HL-60 (cell line): ENCODE data around the gene TRMU.

Experiments
- CTCF ChIP-seq: IDR thresholded peaks from one replicate; pipeline ENCODE4 v1.5.1; 2011; ENCODE audit warnings: low read length, control low read depth, inconsistent platforms; ENCODE audit not compliant: insufficient read depth
- GABPA ChIP-seq: IDR thresholded peaks from 2 replicates; pipeline ENCODE4 v1.6.1; 2012; ENCODE audit warnings: low read depth
- REST ChIP-seq: IDR thresholded peaks from 2 replicates; pipeline ENCODE4 v1.6.1; 2012; ENCODE audit warnings: low read depth; ENCODE audit not compliant: insufficient replicate concordance

GRCh38 chr22:46286006-46286405 is 49.5 kb upstream of the TRMU start:
- no peak for TF ChIP-seq CTCF
- no peak for TF ChIP-seq REST
- no peak for TF ChIP-seq GABPA
